GM15510 (cell line): ENCODE measurements around the gene MYADML2.

Experiments used
- POLR2A ChIP-seq: IDR thresholded peaks from 3 replicates; pipeline ENCODE4 v1.6.1; 2011; ENCODE audit warnings: borderline replicate concordance; ENCODE audit not compliant: insufficient read length; ENCODE audit errors: extremely low read depth

Gene MYADML2

DNA sequence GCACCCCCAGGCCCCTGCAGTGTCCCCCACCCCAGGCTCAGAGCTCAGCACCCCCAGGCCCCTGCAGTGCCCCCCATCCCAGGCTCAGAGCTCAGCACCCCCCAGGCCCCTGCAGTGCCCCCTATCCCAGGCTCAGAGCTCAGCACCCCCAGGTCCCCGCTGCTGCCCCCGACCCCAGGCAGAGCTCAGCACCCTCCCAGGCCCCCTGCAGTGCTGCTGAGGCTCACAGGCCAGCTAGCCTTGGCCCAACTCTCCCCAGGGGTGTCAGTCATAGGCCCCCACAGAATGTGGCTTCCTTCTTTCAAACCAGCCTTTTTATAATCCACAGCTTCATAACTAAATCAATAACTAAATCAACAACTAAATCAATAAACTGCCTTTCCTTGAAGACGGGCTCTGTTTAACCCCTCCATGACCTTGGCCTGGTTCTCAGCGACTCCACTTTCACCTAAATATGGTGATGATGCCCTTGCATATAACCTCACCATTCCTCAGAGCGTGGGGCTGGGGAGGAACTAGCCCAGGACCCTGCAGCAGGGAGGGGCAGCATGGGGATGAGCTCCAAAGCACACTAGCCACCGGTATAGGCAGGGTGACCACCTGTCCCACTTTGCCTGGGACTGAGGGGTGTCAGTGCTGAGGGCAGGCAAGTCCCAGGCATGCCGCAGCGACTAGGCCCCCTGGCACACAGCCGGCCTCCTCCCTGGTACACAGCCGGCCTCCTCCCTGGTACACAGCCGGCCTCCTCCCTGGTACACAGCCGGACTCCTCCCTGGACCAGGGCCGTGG, 8.9 kb upstream of the MYADML2 start:
- TF ChIP-seq POLR2A: no peak

GRCh38 chr17:81955058-81955681, 8.1 kb upstream of the MYADML2 start:
- no peak for TF ChIP-seq POLR2A

DNA sequence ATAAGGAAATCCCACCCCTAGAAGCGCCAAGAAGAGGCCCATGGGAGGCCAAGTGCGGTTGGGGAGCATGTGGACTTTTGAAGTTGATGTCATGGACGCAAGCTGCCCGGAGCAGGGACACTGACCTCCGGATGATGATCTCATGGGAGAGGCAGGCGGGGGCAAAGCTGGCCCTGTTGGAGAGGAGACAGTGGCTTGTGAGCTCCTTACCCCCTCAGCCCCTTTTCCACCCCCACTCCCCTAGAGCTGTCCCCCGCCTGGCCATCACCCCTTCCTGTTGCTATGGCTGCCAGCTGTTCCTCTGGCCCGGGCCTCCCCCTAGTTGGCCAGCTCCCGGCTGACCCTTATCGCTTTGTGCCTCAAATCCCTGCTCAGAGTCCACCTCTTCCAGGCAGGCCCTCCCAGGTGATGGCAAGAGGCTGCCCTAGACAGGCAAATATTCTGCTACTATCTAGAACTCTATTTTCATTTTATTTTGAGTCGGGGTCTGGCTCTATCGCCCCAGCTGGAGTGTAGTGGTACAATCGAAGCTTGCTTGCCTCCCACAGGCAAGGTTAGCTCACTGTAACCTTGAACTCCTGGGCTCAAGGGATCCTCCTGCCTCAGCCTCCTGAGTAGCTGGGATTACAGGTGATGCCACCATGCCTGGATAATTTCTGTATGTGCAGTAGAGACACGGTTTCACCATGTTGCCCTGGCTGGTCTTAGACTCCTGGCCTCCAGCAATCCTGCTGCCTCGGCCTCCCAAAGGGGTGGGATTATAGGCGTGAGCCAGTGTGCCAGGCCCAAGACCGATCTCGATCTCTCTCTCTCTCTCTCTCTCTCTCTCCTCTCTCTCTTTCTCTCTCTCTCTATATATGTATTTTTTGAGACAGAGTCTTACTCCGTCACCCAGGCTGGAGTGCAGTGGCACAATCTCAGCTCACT, 7.4 kb upstream of the MYADML2 start:
- TF ChIP-seq POLR2A: no peak

- TF ChIP-seq POLR2A: no peak
Measured at GRCh38 chr17:81952792-81953228, 5.8 kb upstream of the MYADML2 start.

GRCh38 chr17:81951785-81952684, 5.0 kb upstream of the MYADML2 start:
- no peak for TF ChIP-seq POLR2A

- TF ChIP-seq POLR2A: no peak
Measured at GRCh38 chr17:81950501-81950900, 3.5 kb upstream of the MYADML2 start.

GRCh38 chr17:81948635-81949378, 1.8 kb upstream of the MYADML2 start:
- TF ChIP-seq POLR2A: no peak

- no peak for TF ChIP-seq POLR2A
Measured at GRCh38 chr17:81944858-81945257, 2.2 kb downstream of the MYADML2 start.

DNA sequence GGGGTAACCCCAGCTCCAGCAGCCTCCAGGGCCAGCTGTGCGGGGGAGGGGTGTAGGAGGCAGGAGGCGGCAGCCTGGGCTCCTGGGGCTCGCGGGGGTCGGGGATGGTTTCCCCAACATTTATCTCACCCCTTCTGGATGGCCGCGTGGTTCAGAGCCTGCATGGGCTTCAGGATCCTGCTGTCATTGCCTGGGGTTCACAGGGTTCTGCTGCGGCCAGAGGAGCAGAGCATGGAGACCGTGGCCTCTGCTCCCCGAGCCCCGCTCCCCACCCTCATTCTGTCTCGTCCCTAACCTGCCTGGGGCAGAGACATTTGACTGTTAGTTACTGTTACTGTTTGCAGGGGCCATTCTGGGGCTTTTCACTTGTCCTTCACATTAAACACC, 4.9 kb downstream of the MYADML2 start:
- no peak for TF ChIP-seq POLR2A

- TF ChIP-seq POLR2A: no peak
Measured at GRCh38 chr17:81941484-81942166, 5.4 kb downstream of the MYADML2 start.

DNA sequence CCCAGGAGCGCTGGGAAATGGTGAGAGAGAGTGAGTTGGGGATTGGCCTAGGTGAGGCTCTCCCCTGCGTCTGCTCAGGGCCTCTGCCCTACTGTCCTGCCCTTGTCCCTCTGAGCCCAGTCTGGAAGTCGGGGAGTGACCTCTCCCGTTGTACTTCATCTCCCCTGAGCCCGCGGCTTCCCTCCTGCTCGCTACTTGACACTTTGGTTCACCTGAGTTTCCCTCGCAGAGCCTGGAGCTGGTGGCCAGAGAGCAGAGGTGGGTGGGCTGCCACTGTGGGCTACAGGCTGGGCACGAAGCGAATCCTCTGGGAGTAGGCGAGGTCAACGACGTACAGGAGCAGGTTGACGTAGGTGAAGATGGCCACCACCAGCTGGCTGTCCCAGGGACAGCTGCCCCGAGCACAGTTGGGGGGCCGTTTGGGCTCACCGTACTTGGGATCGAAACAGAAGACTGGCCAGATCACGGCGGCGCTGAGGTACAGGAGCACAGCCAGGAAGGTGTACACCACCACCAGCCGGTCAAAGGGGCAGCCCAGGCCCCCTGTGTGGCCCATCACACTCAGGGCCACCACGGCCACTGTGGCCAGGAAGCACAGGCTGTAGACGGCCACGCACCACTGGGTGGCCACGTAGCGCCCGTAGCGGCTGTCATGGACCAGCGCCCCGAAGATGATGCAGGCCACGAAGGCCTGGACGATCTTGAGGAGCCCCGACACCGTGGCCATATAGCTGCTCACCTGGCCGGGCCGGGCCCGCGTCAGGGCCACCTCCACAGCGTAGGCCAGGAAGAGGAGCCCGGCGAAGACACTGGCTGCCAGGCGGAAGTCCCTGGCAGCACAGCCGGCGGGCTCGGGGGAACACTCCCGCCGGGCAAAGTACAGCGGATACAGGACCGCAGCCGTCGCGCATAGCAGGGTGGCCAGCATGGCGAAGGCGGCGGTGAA, 6.2 kb downstream of the MYADML2 start:
- TF ChIP-seq POLR2A: no peak

DNA sequence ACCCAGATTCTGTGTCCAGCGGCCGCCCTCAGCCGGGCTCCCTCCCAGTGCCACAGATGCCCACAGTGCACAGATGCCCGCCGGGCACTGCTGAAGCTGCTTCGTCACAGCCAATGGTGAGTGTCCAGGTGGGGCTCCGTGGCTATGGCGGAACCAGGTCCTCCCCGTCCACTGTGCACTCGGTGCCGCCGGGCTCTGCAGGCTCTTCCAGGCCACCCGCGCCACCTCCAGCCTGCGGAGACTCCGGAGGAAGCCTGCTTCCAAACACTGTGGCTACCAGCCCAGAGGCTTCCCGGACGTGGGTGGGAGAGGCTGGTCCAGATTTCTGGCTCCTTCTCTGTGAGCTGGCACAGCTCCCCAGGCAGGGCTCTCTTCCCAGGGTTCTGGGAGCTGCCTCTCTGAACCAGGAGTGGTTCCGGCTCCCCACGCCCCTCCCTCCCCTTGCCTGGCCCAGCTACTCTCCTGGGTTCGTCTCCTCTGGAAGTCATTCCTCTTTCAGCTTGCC, 7.1 kb downstream of the MYADML2 start:
- no peak for TF ChIP-seq POLR2A
